GM10847 (cell line): ENCODE data around the gene TMEM132E.

Experiments
- POLR2A ChIP-seq: IDR thresholded peaks from 2 replicates; pipeline ENCODE4 v1.6.1; 2011; ENCODE audit not compliant: insufficient read length; ENCODE audit errors: extremely low read depth

Gene TMEM132E

GRCh38 chr17:34565713-34566112 lies 13.7 kb upstream of the TMEM132E start:
- TF ChIP-seq POLR2A = no peak

- no peak for TF ChIP-seq POLR2A
These were observed 13.2 kb upstream of the TMEM132E start for GRCh38 chr17:34566201-34566600.

- TF ChIP-seq POLR2A = no peak
These were observed 12.5 kb upstream of the TMEM132E start for GRCh38 chr17:34566873-34567272.

GRCh38 chr17:34567691-34568465 lies 11.5 kb upstream of the TMEM132E start:
- TF ChIP-seq POLR2A = no peak

- no peak for TF ChIP-seq POLR2A
These were observed 10.4 kb upstream of the TMEM132E start for GRCh38 chr17:34568953-34569352.

- no peak for TF ChIP-seq POLR2A
These were observed 9.8 kb upstream of the TMEM132E start for GRCh38 chr17:34569591-34569990.

- no peak for TF ChIP-seq POLR2A
These were observed 8.9 kb upstream of the TMEM132E start for GRCh38 chr17:34570506-34570905.

GRCh38 chr17:34571428-34572130 lies 7.8 kb upstream of the TMEM132E start:
- TF ChIP-seq POLR2A = no peak

GRCh38 chr17:34572483-34572882 lies 6.9 kb upstream of the TMEM132E start:
- no peak for TF ChIP-seq POLR2A

- TF ChIP-seq POLR2A = no peak
These were observed 4.2 kb upstream of the TMEM132E start for GRCh38 chr17:34575182-34575581.

- no peak for TF ChIP-seq POLR2A
These were observed 1.4 kb upstream of the TMEM132E start for GRCh38 chr17:34578016-34578415.

- no peak for TF ChIP-seq POLR2A
These were observed 746 bp upstream of the TMEM132E start for GRCh38 chr17:34578656-34579016.

GRCh38 chr17:34579979-34580684 lies 750 bp downstream of the TMEM132E start:
- no peak for TF ChIP-seq POLR2A

GRCh38 chr17:34580685-34581445 lies 1.5 kb downstream of the TMEM132E start:
- no peak for TF ChIP-seq POLR2A

- TF ChIP-seq POLR2A = no peak
These were observed 2.2 kb downstream of the TMEM132E start for GRCh38 chr17:34581446-34582184.
